OCI-LY1 (cell line): ENCODE measurements around the gene CKS2.

Experiments
- H2AFZ ChIP-seq: fragments of 200-600 bp; sonication (generic), shearing (Covaris generic); 2 replicates; pipeline ENCODE4 v1.6.0; 2014; ENCODE audit warnings: antibody characterized with exemption, mild to moderate bottlenecking, low read length
- H3F3A ChIP-seq: fragments of 200-600 bp; sonication (generic), shearing (Covaris generic); 2 replicates; pipeline ENCODE4 v1.6.0; 2014; ENCODE audit warnings: mild to moderate bottlenecking, antibody characterized with exemption, low read length, moderate library complexity; ENCODE audit not compliant: insufficient read depth
- H3K27ac ChIP-seq: fragments of 200-600 bp; sonication (generic); 2 replicates; pipeline ENCODE4 v1.5.1; 2014; ENCODE audit warnings: low read length, mixed run types, mild to moderate bottlenecking, low read depth; ENCODE audit not compliant: poor library complexity, severe bottlenecking
- H3K27me3 ChIP-seq: fragments of 200-600 bp; sonication (generic); 2 replicates; pipeline ENCODE4 v1.6.0; 2014; ENCODE audit warnings: antibody characterized with exemption, mild to moderate bottlenecking, low read length, moderate library complexity; ENCODE audit not compliant: insufficient read depth
- H3K36me3 ChIP-seq: fragments of 200-600 bp; sonication (generic); 2 replicates; pipeline ENCODE4 v1.6.1; 2014; ENCODE audit warnings: mild to moderate bottlenecking, antibody characterized with exemption, low read length, moderate library complexity, mixed read lengths; ENCODE audit not compliant: insufficient read depth
- H3K4me1 ChIP-seq: fragments of 200-600 bp; sonication (generic); 2 replicates; pipeline ENCODE4 v1.5.1; 2014; ENCODE audit warnings: mild to moderate bottlenecking, low read length, moderate library complexity; ENCODE audit not compliant: insufficient read depth, severe bottlenecking
- H3K4me2 ChIP-seq: fragments of 200-600 bp; sonication (generic), shearing (Covaris generic); 2 replicates; pipeline ENCODE4 v1.6.1; 2014; ENCODE audit warnings: low read length
- H3K4me3 ChIP-seq: fragments of 200-600 bp; sonication (generic); 2 replicates; pipeline ENCODE4 v1.5.1; 2014; ENCODE audit warnings: low read length, low read depth, mild to moderate bottlenecking, mixed read lengths; ENCODE audit not compliant: poor library complexity, severe bottlenecking
- H3K79me2 ChIP-seq: fragments of 200-600 bp; shearing (Covaris generic); 2 replicates; pipeline ENCODE4 v1.6.1; 2016; ENCODE audit warnings: mixed run types, low read length, mixed read lengths; ENCODE audit not compliant: insufficient read depth
- H3K9ac ChIP-seq: fragments of 200-600 bp; sonication (generic), shearing (Covaris generic); 2 replicates; pipeline ENCODE4 v1.6.1; 2014; ENCODE audit warnings: mild to moderate bottlenecking, low read length, mixed read lengths
- H3K9me2 ChIP-seq: fragments of 200-600 bp; sonication (generic), shearing (Covaris generic); 2 replicates; pipeline ENCODE4 v1.6.1; 2014; ENCODE audit warnings: low read depth, mild to moderate bottlenecking, low read length, mixed read lengths
- H3K9me3 ChIP-seq: fragments of 200-600 bp; shearing (Covaris generic); 2 replicates; pipeline ENCODE4 v1.6.1; 2014; ENCODE audit warnings: low read length, mixed read lengths
- H4K20me1 ChIP-seq: fragments of 200-600 bp; sonication (generic), shearing (Covaris generic); 2 replicates; pipeline ENCODE4 v1.6.0; 2016; ENCODE audit warnings: mild to moderate bottlenecking, low read length; ENCODE audit not compliant: insufficient read depth
- EZH2 ChIP-seq: fragments of 200-600 bp; sonication (generic), shearing (Covaris generic); IDR thresholded peaks from 2 replicates; pipeline ENCODE4 v1.8.0; 2017; ENCODE audit warnings: borderline replicate concordance, mixed run types, mild to moderate bottlenecking, antibody characterized with exemption, low read length, moderate library complexity, mixed read lengths
- TF ChIP-seq, protein P1 (sequence below): fragments of 200-600 bp; sonication (generic), shearing (Covaris generic); IDR thresholded peaks from 2 replicates; pipeline ENCODE4 v1.5.1; 2017; ENCODE audit warnings: mild to moderate bottlenecking, antibody characterized with exemption, low read length, moderate library complexity, mixed read lengths

The CKS2 gene

GRCh38 chr9:89330513-89330912 lies 19.5 kb downstream of the CKS2 start:
- TF ChIP-seq, protein P1, sequence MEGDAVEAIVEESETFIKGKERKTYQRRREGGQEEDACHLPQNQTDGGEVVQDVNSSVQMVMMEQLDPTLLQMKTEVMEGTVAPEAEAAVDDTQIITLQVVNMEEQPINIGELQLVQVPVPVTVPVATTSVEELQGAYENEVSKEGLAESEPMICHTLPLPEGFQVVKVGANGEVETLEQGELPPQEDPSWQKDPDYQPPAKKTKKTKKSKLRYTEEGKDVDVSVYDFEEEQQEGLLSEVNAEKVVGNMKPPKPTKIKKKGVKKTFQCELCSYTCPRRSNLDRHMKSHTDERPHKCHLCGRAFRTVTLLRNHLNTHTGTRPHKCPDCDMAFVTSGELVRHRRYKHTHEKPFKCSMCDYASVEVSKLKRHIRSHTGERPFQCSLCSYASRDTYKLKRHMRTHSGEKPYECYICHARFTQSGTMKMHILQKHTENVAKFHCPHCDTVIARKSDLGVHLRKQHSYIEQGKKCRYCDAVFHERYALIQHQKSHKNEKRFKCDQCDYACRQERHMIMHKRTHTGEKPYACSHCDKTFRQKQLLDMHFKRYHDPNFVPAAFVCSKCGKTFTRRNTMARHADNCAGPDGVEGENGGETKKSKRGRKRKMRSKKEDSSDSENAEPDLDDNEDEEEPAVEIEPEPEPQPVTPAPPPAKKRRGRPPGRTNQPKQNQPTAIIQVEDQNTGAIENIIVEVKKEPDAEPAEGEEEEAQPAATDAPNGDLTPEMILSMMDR = no peak
- TF ChIP-seq EZH2 = no peak
- H3K27me3 ChIP-seq = no peaks in the 10 kb centered on the region

GRCh38 chr9:89339807-89340206 lies 28.8 kb downstream of the CKS2 start:
- Histone ChIP-seq H3K79me2 (no peaks in the 10 kb centered on the region), H3F3A (no peaks in the 10 kb centered on the region), H3K4me2 (no peak overlapping the region), H3K9ac (no peak overlapping the region), H3K36me3 (peaks cover 91% of the 10 kb centered on the region), H2AFZ (no peak overlapping the region), H3K27me3 (no peaks in the 10 kb centered on the region), H3K9me2 (no peaks in the 10 kb centered on the region), H3K4me1 (no peaks in the 10 kb centered on the region), H3K9me3 (no peaks in the 10 kb centered on the region), H3K4me3 (no peak overlapping the region), H3K27ac (no peak overlapping the region), H4K20me1 (no peaks in the 10 kb centered on the region)
- TF ChIP-seq, protein P1 = no peak
- TF ChIP-seq EZH2 = no peak

More at GRCh38 chr9:89330513-89330912, 19.5 kb downstream of the CKS2 start:
- Histone ChIP-seq H3F3A (no peaks in the 10 kb centered on the region), H3K36me3 (peaks cover 92% of the 10 kb centered on the region), H3K9ac (no peak overlapping the region), H3K4me2 (no peak overlapping the region), H2AFZ (no peak overlapping the region), H3K9me3 (no peaks in the 10 kb centered on the region), H3K27ac (no peak overlapping the region), H3K4me3 (no peak overlapping the region), H4K20me1 (no peaks in the 10 kb centered on the region), H3K9me2 (no peaks in the 10 kb centered on the region), H3K4me1 (no peaks in the 10 kb centered on the region), H3K79me2 (no peaks in the 10 kb centered on the region)

DNA sequence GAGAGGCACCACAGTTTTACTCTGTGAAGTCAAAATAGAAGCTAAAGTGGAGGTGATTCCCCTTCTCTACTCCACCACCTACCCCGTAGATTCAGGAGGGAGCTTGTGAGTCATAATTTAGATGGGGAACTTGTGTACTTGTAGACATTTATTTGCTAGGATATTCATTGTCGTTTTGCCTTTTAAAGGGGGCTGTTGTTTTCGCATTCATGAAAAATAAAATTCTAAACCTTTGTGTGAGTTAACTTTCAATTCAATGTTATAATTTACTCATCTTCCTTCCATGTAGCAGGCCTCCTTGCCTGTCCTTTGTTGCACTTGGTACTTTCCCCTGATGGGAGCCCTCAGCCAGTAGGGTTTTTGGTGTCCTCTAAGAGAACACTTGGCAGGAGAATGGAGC lies 29.3 kb downstream of the CKS2 start:
- H3K36me3 ChIP-seq = peaks cover 92% of the 10 kb centered on the region

More for the DNA sequence above, 29.3 kb downstream of the CKS2 start:
- no peak overlapping the region for H2AFZ ChIP-seq
- H4K20me1 ChIP-seq = no peaks in the 10 kb centered on the region
- H3K4me2 ChIP-seq = no peak overlapping the region
- H3F3A ChIP-seq = no peaks in the 10 kb centered on the region
- no peaks in the 10 kb centered on the region for H3K4me1 ChIP-seq
- no peaks in the 10 kb centered on the region for H3K9me2 ChIP-seq
- H3K9ac ChIP-seq = no peak overlapping the region
- TF ChIP-seq, protein P1 = no peak
- no peak for TF ChIP-seq EZH2
- H3K27ac ChIP-seq = no peak overlapping the region
- H3K9me3 ChIP-seq = no peaks in the 10 kb centered on the region
- H3K4me3 ChIP-seq = no peak overlapping the region
- no peaks in the 10 kb centered on the region for H3K27me3 ChIP-seq
- H3K79me2 ChIP-seq = no peaks in the 10 kb centered on the region
